ENCODE data around the gene SLC25A41.

GRCh38 chr19:6450166-6450565, 16.6 kb upstream of the SLC25A41 start:
- TF ChIP-seq CTCF (IDR thresholded peaks at IDR 0.05; ENCODE audit: poor library complexity, severe bottlenecking) (no peak), RAD21 (conservative IDR thresholded peaks at IDR 0.05) (no peak), EP300 (conservative IDR thresholded peaks at IDR 0.05; ENCODE audit: poor library complexity, severe bottlenecking) (no peak)
